Medulla oblongata (tissue), 1 donor: ENCODE results near the gene ADSS1.
A peak's percentile ranks its signal among the peaks of the same experiment; 100 is the strongest.

ENCODE experiments used
- DNase-seq: peaks from one replicate; pipeline ENCODE4 v3.0.0-alpha.2; 2015; ENCODE audit errors: extremely low spot score

ADSS1 gene

DNA sequence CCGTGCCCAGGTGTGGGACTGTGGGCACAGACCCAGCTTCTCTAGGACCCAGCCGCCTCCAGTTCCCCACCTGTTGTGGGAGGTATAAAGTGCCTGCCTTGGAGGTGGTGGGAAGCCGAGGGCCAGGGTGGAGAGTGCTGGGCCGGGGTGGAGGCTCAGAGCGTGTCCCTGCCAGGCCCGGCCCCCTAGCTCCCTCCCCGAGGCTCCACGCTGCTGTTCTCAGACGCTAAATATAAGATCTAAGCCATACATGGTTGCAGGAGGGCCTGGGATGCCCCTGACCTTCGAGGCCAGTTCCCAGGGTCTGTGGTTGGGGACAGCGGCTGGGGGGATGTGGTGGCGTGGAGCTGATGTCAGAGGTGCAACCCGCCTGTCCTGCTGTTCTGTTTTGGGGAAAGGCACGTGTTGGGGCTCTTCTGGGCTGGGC lies 23.8 kb upstream of the ADSS1 start:
- no peak for DNase-seq

DNA sequence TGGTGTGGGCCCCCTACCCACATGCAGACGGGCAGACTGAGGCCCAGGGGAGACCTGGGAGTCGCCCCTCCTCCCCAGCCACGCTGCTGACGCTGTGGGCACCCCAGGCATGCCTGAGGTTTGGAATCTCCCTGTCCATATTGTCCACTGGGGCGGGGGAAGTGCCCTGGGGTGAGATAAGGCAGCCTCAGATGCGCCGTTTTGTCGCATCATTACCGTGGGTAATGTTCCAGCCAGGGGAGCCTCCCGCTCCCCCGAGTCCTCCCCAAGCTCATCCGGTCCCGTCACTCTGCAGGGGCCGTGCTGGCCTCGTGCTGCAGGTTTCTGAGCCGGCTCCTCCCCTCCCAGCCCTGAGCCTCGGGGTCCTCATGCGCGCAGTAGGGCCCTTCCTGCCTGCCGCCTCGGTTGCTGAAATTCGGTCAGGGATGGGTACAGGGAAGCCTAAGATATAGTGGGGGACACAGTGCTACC lies 23.2 kb upstream of the ADSS1 start:
- DNase-seq = no peak

DNA sequence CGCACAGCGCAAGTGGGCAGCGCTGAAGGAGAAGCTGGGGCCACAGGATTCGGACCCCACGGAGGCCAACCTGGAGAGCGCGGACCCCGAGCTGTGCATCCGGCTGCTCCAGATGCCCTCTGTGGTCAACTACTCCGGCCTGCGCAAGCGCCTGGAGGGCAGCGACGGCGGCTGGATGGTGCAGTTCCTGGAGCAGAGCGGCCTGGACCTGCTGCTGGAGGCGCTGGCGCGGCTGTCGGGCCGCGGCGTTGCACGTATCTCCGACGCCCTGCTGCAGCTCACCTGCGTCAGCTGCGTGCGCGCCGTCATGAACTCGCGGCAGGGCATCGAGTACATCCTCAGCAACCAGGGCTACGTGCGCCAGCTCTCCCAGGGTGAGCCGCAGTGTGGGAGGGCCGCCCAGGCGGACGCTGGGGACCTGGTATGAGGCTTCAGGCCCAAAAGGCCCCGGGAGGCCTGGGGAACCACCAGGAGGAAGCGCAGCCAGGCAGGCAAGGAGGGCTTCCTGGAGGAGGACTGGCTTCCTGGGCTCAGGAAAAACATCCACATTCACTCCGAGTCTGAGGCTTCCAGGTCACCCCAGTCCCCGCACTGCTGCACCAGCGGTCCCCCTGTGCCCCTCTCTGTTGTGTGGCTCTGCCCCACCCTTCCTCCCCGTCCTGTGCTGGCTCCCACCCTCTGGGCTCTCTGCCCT lies 22.5 kb upstream of the ADSS1 start:
- DNase-seq = no peak

DNA sequence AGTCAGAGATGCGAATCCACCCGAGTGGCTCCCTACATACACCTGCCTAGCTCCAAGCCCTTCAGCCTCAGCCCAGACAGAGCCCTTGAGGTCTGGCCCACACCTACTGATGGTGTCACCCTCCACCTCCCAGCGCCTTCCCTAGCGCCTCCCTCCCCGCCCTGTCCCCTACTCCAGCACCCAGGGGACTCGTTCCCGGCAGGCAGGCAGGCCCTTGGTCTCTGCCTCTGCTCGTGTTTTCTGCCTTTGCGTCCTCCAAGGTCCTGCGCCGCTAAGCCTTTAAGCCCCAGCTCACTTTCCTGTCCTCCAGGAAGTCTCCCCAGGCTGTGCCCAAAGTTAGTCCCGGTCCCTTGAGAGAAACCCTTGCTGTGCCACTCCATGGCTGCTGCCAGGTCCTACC lies 21.9 kb upstream of the ADSS1 start:
- no peak for DNase-seq

- DNase-seq = peak; percentile 74
Observed at GRCh38 chr14:104702673-104703072, 21.4 kb upstream of the ADSS1 start.

- no peak for DNase-seq
Observed at GRCh38 chr14:104703269-104703668, 20.8 kb upstream of the ADSS1 start.

DNA sequence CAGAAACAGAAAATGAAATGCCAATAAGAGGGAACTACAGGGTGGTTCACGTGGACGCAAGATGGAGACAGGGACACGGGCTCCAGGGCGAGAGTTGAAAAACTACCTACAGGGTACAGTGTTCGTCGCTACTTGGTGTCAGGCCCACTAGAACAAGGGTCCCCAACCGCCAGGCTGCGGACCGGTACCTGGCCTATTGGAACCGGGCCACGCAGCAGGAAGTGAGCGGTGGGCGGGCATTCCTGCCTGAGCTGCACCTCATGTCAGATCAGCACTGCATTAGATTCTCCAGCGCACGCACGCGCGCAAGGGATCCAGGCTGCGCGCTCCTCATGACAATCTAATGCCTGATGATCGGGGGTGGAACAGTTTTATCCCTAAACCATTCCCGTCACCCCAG lies 19.8 kb upstream of the ADSS1 start:
- DNase-seq = no peak

DNA sequence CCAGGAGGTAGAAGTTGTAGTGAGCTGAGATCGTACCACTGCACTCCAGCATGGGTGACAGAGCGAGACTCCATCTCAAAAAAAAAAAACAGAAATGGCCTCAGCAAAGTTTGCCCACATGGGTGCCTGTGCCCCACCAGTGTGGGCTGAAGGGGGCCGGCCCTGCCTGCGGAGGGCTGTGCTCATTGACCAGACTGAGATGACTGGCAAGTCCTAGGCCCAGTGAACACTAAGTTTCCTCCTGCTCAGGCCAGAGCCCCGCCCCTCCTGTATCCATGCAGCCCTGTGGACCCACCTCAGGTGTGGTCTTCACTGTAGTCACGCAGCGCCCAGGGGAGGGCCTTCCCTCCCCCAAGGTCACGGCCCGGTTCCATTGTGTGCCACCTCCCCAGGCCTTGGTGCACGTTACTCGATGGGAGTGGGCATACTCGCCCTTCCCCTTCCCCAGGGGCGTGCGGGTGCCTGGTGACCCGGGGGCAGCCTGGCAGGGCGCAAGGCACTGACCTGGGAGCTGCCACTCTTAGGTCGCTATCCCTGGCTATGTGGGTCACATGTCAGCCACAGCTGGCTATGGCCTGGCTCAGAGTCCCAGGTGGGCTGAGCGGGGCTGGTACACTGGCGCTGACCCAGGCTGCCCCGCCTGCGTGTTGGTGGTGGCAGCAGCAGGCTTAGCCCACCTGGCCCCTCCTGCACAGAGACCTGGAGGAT lies 18.5 kb upstream of the ADSS1 start:
- DNase-seq = no peak

- DNase-seq = no peak
Observed at GRCh38 chr14:104706733-104707607, 17.1 kb upstream of the ADSS1 start.

- DNase-seq = no peak
Observed at GRCh38 chr14:104707608-104708595, 16.1 kb upstream of the ADSS1 start.

GRCh38 chr14:104708606-104709268 lies 15.3 kb upstream of the ADSS1 start:
- peak; percentile 74 for DNase-seq

- no peak for DNase-seq
Observed at GRCh38 chr14:104709387-104710039, 14.5 kb upstream of the ADSS1 start.

- DNase-seq = no peak
Observed at GRCh38 chr14:104710071-104710735, 13.8 kb upstream of the ADSS1 start.

DNA sequence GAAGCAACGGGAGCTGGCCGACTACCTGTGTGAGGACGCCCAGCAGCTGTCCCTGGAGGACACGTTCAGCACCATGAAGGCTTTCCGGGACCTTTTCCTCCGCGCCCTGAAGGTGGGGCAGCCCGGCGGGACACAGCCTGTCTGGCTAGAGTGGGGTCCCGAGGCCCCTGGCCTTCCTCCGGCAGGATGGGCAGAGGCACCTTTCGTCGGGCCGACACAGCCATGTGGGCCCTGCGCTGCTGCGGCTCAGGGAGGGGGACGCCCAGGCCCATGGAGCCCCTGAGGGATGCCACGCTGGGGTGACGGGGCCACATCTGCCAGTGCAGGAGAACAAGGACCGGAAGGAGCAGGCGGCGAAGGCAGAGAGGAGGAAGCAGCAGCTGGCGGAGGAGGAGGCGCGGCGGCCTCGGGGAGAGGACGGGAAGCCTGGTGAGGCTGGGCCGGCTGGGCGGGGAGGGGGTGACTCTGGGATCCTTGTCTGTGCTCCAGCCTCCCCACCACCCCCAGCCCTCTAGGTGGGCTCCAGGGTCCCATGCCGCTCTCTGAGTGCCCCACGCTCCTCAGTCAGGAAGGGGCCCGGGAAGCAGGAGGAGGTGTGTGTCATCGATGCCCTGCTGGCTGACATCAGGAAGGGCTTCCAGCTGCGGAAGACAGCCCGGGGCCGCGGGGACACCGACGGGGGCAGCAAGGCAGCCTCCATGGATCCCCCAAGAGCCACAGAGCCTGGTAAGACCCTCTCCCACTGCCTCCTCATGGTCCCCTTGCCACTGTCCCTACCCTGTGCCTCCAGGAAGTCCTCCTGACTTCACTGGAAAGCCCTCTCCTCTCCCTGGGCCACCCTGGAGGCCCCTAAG lies 10.9 kb upstream of the ADSS1 start:
- no peak for DNase-seq

DNA sequence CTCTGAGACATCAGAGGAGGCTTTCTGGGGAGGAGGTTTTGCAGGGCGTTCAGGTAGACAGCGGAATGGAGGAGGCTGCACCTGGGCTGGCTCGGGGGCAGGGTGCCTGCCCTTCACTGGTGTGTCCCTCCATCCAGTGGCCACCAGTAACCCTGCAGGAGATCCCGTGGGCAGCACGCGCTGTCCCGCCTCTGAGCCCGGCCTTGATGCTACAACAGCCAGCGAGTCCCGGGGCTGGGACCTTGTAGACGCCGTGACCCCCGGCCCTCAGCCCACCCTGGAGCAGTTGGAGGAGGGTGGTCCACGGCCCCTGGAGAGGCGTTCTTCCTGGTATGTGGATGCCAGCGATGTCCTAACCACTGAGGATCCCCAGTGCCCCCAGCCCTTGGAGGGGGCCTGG lies 10.0 kb upstream of the ADSS1 start:
- DNase-seq = no peak

DNA sequence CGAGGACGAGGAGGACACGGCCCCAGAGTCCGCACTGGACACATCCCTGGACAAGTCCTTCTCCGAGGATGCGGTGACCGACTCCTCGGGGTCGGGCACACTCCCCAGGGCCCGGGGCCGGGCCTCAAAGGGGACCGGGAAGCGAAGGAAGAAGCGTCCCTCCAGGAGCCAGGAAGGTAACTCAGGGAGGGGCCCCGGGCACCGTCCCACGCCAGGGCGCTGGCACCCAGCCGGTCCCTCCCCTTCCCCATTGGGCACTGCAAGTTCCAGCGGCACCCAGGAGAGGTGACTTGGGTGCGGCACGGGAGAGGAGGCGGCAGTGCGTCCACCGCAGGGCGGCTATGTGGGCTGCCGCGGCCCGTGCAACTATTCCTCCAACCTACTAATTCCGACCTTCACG lies 9.3 kb upstream of the ADSS1 start:
- DNase-seq = no peak

GRCh38 chr14:104715416-104715815 lies 8.6 kb upstream of the ADSS1 start:
- DNase-seq = no peak

DNA sequence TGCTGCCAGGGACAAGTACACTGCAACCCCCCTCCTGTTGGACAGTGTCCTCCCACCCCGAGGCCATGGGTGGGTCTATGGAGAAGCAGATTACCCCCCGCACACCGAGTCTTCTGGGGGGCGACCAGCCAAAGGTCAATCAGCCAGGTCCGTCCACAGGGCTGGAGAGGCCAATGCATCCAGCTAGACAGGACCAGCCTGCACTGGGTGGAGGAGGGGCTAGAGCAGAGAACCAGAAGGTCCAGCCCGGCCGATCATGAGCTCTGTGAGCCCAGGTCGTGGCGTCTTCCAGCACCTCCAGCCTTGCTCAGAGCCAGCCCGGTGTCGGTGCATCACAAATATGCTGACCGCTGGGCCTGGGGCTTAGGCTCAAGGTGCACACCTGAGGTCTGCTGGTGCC lies 8.2 kb upstream of the ADSS1 start:
- DNase-seq = no peak

DNA sequence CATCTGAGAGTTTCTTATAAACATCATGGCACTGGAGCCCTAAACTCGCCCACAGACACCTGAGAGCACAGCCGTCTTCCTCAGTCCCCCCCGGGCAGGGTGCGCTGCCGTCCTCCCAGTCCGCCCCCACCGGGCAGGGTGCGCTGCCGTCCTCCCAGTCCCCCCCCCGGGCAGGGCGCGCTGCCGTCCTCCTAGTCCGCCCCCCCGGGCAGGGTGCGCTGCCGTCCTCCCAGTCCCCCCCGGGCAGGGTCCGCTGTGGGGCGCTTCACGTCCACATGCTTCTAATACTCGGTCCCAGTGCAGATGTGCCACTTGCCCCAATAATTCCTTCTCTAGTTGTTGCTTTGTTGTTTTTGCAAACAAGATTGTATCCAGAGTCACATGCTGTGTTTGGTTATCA lies 6.9 kb upstream of the ADSS1 start:
- DNase-seq = no peak
